D721Med (cell line): ENCODE data around the gene ST6GALNAC2.
"Not testable (repeated sequence)": the region's sequence is repeated elsewhere in the genome, so short reads cannot be mapped to it uniquely, and the experiment has no call there.

Experiments
- DNase-seq: peaks from one replicate; pipeline ENCODE4 v3.0.0; 2011; ENCODE audit warnings: low spot score; ENCODE audit not compliant: insufficient read length
- FAIRE-seq: peaks from 2 replicates; lab custom pipeline; 2011; peaks lifted over from hg19 to GRCh38; lab: Jason Lieb, UNC
- TF ChIP-seq, protein P1 (sequence below): IDR thresholded peaks from 2 replicates; pipeline ENCODE4 v1.5.1; 2012; ENCODE audit warnings: mild to moderate bottlenecking, control low read depth; ENCODE audit not compliant: insufficient read depth; ENCODE audit errors: missing control alignments

Gene ST6GALNAC2

GRCh38 chr17:76537288-76537577, 48.4 kb downstream of the ST6GALNAC2 start:
- peak; percentile 6 for DNase-seq
- TF ChIP-seq, protein P1, sequence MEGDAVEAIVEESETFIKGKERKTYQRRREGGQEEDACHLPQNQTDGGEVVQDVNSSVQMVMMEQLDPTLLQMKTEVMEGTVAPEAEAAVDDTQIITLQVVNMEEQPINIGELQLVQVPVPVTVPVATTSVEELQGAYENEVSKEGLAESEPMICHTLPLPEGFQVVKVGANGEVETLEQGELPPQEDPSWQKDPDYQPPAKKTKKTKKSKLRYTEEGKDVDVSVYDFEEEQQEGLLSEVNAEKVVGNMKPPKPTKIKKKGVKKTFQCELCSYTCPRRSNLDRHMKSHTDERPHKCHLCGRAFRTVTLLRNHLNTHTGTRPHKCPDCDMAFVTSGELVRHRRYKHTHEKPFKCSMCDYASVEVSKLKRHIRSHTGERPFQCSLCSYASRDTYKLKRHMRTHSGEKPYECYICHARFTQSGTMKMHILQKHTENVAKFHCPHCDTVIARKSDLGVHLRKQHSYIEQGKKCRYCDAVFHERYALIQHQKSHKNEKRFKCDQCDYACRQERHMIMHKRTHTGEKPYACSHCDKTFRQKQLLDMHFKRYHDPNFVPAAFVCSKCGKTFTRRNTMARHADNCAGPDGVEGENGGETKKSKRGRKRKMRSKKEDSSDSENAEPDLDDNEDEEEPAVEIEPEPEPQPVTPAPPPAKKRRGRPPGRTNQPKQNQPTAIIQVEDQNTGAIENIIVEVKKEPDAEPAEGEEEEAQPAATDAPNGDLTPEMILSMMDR = no peak
- FAIRE-seq = no peak

DNA sequence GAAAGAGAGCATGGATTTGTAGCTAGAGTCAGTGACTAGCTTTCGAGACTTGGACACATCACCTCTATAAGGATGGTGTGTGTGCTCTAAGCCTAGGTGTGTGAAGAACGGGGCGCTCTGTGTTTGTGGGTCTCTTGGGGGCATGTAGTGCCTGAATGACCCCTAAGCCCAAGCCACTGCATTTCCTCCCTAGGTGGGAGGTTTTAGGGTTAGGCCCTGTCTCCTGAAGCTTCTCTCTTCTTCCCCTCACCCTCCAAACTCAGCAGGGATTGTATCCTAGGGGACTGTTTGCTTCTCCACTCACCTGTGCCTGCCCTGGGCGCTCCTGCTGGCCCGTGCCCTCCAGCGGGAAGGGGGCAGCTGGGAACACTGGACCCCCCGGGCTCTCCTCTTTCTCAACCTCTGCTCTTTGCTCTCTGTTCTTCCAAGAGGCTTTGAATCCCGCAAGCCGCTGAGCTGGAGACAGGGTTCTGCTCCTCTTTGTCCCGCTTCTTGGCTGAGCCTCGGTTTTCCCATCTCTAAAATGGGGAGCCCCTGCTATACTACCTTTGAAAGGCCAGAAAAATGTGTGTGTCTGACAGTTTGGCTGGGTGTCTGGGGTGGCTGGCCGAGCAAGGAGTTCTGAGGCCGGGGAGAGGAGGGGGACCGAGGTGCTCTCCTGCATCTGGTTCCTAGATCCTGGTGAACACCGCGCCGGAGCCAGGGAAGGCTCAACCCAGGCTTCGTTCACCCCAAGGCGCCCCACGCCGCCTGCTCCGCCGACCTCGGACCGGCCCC, 49.0 kb downstream of the ST6GALNAC2 start:
- peak; percentile 17 for DNase-seq
- TF ChIP-seq, protein P1 = no peak
- no peak for FAIRE-seq

- TF ChIP-seq, protein P1 = no peak
- FAIRE-seq (no peak), DNase-seq (peak; percentile 18)
These were observed 49.7 kb downstream of the ST6GALNAC2 start for GRCh38 chr17:76535788-76536510.

- TF ChIP-seq, protein P1 = no peak
- DNase-seq (peak; percentile 15), FAIRE-seq (no peak)
These were observed 50.6 kb downstream of the ST6GALNAC2 start for GRCh38 chr17:76534831-76535732.

- not testable (repeated sequence) for FAIRE-seq, DNase-seq
These were observed 51.9 kb downstream of the ST6GALNAC2 start for GRCh38 chr17:76533640-76534359.

DNA sequence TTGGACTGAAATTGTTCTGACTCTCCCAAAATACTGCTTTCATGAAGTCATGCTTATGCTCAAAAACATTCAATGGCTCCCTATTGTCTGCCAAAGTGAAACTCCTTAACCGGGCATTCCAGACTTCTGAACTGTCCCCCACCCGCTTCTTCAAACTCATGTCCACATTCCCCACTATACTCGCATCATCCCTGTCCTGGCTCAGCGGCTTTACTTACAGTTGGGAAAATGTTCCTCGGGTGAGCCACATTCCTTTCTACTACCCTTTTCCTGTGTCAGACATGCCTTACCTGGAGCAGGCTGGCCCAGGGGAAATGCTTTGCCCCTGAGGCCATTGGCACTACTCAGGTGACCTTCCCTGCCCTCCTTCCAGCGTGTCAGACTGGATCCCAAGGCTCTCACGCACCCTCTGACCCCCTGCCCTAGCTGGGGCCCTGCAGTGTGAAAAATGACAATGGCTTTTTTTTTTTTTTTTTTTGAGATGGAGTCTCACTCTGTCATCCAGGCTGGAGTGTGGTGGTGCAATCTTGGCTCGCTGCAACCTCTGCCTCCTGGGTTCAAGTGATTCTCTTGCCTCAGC, 53.5 kb downstream of the ST6GALNAC2 start:
- DNase-seq (peak; percentile 5), FAIRE-seq (no peak)
- TF ChIP-seq, protein P1 = no peak
